ENCODE measurements around the gene RRAGD. TPM values are rescaled to one million over a fixed set of nuclear protein-coding genes. Genes with fewer than 3 reads are reported as not detected.

Gene RRAGD, protein sequence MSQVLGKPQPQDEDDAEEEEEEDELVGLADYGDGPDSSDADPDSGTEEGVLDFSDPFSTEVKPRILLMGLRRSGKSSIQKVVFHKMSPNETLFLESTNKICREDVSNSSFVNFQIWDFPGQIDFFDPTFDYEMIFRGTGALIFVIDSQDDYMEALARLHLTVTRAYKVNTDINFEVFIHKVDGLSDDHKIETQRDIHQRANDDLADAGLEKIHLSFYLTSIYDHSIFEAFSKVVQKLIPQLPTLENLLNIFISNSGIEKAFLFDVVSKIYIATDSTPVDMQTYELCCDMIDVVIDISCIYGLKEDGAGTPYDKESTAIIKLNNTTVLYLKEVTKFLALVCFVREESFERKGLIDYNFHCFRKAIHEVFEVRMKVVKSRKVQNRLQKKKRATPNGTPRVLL
- 3.5 and 11.2 TPM in 2 replicates for total RNA-seq

- DNase-seq (ENCODE audit: extremely low read depth, low read depth, low spot score): no peak
Observed at GRCh38 chr6:89412071-89413005, at the start of gene RRAGD. TSS of gene RRAGD (minus strand) at chr6:89412273. CDS start at chr6:89411993, 280 bp downstream.

GRCh38 chr6:89460713-89461112 lies 48.6 kb upstream of the RRAGD start:
- DNase-seq (ENCODE audit: extremely low read depth, low read depth, low spot score): no peak

- no peak for DNase-seq (ENCODE audit: extremely low read depth, low read depth, low spot score)
Observed at GRCh38 chr6:89459501-89459900, 47.4 kb upstream of the RRAGD start.

GRCh38 chr6:89458704-89459103 lies 46.6 kb upstream of the RRAGD start:
- DNase-seq (ENCODE audit: extremely low read depth, low read depth, low spot score): no peak

DNA sequence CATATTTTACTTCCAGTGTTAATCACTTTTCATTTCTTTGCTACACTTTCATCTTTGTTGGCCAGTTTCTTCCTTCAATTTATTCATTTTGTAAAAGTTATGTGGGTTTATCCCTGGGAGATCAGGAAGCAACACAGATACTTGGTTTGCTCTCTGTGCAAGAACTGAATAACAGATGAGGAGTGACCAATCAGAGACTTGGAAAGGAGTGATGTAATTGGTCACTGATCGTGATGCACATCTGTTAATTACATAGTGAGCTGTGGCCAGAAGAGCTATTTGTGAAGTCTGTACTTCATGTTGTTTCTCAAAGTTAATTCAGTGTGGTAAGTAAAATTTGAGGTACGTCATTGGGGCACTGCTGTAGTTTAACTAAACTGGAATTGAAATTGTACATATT lies 42.2 kb upstream of the RRAGD start:
- no peak for DNase-seq (ENCODE audit: extremely low read depth, low read depth, low spot score)

GRCh38 chr6:89452281-89452680 lies 40.2 kb upstream of the RRAGD start:
- DNase-seq (ENCODE audit: extremely low read depth, low read depth, low spot score): no peak

DNA sequence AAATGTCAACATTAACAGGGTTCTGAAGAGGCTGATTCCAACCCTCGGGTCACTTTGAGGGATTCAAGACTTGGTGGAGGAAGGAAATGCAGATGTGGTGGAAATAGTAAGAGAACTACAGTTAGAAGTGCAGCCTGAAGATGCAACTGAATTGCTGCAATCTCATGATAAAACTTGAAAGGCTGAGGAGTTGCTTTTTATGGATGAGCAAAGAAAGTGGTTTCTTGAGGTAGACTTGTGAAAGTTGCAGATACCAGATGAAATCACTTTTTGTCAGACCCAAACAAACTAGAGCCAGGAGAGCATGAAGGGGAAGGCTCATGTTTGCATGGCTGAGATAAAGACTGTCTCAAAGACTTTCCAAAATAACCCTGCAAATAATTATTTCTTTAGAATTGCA lies 37.1 kb upstream of the RRAGD start:
- DNase-seq (ENCODE audit: extremely low read depth, low read depth, low spot score): no peak

- no peak for DNase-seq (ENCODE audit: extremely low read depth, low read depth, low spot score)
Observed at GRCh38 chr6:89443658-89444057, 31.6 kb upstream of the RRAGD start.

DNA sequence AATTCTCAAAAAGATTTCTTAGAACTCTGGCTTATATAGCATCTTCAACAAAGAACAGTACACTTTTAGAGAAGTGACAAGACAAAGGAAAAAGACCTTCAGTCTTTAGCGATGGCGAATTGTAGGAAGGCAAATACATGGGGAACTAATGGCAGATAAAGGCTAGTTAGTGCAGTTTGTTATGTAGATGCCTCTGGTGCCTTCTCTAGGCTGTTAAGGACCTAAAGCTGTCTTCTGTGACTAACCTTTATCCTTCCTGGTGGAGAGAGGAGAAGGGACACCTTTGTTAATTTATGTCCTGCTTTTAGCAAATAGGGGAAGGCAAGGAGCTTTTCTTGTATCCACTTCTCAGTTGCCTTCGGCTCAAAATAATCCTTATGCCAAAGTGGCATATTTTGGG lies 28.1 kb upstream of the RRAGD start:
- DNase-seq (ENCODE audit: extremely low read depth, low read depth, low spot score): no peak

DNA sequence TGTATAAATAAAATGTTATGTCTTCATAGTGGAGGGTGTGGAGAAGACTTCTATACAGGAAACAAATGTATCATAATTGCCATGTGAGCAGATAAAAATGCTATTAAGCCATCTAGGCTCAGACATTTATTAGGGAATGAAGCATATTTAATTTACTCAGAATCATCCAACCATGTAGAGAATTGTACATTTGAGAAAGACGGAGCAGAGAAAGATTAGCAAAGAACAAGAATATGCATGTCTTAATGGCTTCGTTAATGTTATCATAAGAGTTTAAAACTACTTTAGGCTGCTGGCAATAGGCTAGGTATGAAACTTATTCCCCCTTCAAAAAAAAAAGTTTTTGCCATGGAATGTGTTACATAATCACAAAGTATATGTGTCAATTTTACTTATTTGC lies 26.9 kb upstream of the RRAGD start:
- no peak for DNase-seq (ENCODE audit: extremely low read depth, low read depth, low spot score)

DNA sequence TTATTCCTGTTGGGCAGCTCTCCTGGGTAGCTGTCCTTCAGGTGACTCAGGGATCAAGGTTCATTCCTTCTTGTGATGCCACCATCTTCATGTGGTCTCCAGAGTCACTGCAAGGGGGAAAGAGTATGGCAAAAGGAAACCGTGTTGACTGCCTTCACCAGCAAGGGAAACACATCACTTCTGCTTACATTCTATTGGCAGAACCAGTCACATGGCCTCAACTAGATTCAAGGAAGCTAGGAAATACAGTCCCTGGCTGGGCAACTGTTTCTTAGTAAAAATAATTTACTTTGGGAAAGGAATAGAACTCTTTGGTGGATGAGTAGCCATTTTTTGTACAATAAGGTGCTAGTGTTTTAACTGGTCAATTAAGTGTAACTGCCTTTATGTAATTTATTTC lies 26.2 kb upstream of the RRAGD start:
- DNase-seq (ENCODE audit: extremely low read depth, low read depth, low spot score): no peak

DNA sequence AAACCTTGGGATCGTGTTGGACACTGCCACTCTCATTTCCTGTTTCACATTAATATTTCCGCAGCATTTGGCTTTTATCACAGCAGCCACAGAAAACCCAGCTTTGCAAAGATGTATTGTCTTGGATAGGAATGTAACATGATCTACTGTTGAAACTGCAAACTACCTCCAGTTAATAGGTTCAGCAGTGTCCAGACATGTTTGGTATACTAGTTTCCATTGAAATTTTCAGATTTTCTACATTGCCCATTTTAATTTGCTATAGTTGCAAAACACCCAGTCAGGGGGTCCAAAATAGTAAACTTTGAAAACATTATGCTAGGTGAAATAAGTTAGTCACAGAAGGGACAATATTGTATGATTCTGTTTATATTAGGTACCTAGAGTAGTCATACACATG lies 24.2 kb upstream of the RRAGD start:
- DNase-seq (ENCODE audit: extremely low read depth, low read depth, low spot score): no peak

DNA sequence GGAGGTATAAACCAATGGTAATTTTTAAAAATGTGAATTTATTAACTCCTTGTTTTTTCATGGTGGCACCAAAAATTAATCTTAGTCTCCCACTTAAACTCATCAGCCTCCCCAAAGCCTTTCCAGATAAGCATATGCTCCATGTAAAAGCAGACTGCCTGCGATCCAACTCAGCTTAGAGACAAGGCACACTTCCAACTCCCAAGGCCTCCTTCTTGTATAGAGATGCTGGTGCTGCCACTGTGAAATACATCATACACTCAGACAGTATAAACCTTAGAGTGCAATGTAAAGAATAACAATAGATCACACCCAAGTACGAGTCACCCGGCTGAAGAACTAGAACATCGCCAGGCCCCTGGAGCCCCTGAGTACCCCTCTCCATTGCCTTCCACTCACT lies 22.9 kb upstream of the RRAGD start:
- no peak for DNase-seq (ENCODE audit: extremely low read depth, low read depth, low spot score)

DNA sequence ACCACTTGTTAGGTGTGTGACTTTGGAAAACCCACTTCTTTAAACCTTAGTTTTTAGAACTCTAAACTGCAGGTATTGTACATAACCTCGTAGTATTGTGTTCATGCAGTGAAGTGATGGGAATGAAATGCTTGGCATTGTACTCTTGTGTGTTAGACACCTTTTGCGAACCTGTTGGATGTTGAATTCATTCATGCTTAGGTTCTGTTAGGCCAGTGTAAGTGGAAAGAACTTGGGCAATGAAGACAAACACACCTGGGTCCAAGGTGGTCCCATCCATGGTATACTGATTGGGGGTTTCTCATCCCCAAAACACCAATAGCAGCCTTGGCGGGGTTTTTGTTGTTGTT lies 22.1 kb upstream of the RRAGD start:
- no peak for DNase-seq (ENCODE audit: extremely low read depth, low read depth, low spot score)

DNA sequence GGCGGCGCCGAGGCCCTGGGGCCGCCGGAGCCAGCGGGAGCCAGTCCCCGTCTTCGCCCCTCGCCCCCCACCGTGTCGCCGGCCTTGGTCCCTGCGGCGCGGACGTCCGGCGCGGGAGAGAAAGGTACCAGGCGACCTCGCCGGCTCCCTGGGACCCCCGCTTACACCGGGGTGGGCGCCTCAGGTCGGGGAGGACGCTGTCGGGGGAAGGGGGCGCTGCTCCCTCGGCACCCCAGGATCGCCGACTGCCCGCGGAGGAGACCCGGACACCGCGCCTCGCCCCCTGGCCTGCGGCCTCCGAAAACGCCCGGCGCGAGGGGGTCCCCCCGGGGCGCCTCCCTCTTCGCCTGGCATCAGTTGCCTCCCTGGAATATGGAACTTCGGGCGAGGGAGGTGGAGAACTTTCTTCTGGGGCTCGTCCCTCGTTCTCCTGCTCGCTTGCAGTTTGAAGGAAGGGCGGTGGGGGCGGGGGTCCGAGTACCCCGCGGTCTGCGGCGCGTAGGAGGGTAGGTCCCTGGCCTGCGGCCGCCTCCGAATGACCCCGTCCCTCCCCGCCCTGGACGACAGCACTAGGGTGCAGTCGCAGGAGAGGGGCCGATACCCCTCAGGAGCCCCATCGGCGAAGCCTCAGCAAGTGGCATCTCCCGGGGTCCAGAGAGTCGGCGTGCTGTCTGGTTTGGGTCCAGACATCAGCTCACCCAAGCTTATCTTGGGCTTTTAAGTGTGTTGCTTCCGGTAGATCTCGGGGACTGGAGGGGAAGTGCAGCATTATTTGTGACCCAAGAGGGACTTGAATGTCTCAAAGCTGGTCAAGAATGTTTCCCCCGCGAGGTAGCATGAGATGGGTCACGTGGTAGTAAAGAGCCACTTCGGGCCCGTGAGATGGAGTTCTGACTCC lies 21.4 kb upstream of the RRAGD start:
- no peak for DNase-seq (ENCODE audit: extremely low read depth, low read depth, low spot score)

DNA sequence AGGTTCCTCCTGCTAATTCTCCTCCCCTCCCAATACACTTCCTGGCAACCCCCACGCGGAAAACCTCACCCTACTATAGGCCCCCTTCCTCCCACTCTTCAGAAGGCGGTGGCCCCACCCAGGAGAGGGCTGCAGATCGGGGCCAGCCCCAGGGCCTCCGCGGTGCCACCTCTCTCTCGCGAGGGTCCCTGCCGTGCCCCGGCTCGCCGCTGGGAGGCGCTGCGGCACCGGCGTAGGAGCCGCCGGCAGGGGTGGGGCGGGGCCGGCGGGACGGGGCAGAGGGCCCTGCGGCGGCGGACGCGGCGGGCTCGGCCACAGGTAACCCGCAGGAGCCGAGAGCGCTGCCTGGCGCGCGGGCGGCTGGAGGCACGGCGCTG lies 20.8 kb upstream of the RRAGD start, which contains the start of gene ANKRD6:
ANKRD6 (plus strand) TSS at position 278 of the 377 bp plus-strand sequence. CDS start 133,825 bp downstream, outside the sequence.
- DNase-seq (ENCODE audit: extremely low read depth, low read depth, low spot score): no peak

DNA sequence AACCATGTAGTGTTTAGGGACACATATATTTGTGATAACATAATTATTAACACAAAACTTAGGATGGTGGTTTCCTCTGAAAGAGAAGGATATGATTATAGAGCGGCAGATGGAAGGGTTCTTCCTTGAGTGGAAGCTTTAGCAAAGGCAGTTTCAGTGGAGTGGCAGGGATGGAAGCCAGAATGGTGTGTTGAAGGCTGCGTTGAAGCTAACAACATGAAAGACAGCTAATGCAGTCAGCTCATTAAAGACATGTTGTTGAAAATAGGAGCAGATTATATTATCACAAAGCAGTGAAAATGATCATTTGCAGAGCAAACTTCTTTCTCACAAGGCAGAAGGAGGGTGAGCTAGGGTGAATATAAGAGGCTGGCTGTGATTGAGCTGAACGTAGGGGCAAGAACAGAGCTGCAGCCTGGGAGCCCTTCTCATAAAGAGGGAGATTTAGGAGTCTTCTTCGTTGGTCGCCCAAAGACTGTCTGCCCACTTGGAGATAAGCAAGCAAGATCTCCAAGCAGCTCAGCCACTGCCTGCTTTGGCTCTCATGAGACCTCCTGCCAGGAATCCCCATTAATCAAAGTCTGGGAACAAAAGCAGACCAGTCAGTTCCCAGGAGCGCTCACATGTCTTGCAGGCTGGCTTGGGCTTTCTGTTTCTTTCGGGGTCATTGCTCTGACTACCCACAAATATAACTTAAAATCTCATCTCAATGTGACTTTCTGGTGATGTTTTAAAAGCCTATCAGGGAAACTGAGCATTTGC lies 18.3 kb upstream of the RRAGD start:
- DNase-seq (ENCODE audit: extremely low read depth, low read depth, low spot score): no peak

DNA sequence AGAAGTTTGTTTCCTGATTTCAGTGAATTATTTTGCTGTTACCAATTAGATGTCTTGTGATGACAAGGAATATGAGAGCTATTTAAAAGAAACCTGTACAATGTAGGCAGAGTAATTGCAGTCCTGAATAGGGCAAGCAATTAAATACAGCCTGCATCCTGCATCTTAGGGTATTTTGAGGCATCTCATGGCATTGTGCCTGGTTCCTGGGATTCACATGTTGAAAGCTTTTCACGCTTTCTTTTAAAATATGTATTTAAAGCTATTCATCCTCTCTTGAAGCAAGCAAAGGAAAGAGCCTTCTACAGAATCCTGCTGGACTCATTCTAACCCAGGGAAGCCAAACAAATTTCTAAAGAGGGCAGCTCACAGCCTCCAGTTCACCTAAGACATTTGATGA lies 4.7 kb upstream of the RRAGD start:
- no peak for DNase-seq (ENCODE audit: extremely low read depth, low read depth, low spot score)

GRCh38 chr6:89415185-89415584 lies 3.1 kb upstream of the RRAGD start:
- no peak for DNase-seq (ENCODE audit: extremely low read depth, low read depth, low spot score)

- DNase-seq (ENCODE audit: extremely low read depth, low read depth, low spot score): no peak
Observed at GRCh38 chr6:89414215-89414614, 2.1 kb upstream of the RRAGD start.

Data from glomerular endothelial cell (primary cell).